Activated CD8-positive, alpha-beta memory T cell treated with anti-CD3 and anti-CD28 coated beads for 48 hours (primary cell): Measurements from ENCODE around the gene SNRK.

ENCODE experiments used
- DNase-seq, 3 experiments: peaks; one replicate each; pipeline ENCODE4 v3.0.0-alpha.2; 2020; ENCODE audit warnings: low read depth in 2 of 3, low spot score in 2 of 3

SNRK gene, protein sequence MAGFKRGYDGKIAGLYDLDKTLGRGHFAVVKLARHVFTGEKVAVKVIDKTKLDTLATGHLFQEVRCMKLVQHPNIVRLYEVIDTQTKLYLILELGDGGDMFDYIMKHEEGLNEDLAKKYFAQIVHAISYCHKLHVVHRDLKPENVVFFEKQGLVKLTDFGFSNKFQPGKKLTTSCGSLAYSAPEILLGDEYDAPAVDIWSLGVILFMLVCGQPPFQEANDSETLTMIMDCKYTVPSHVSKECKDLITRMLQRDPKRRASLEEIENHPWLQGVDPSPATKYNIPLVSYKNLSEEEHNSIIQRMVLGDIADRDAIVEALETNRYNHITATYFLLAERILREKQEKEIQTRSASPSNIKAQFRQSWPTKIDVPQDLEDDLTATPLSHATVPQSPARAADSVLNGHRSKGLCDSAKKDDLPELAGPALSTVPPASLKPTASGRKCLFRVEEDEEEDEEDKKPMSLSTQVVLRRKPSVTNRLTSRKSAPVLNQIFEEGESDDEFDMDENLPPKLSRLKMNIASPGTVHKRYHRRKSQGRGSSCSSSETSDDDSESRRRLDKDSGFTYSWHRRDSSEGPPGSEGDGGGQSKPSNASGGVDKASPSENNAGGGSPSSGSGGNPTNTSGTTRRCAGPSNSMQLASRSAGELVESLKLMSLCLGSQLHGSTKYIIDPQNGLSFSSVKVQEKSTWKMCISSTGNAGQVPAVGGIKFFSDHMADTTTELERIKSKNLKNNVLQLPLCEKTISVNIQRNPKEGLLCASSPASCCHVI

GRCh38 chr3:43286115-43286840, at the start of gene SNRK:
TSS of gene SNRK (plus strand) at chr3:43286540. CDS start at chr3:43303204, 16,664 bp downstream.
- peak; percentile 87 to 98 (median 96) for DNase-seq

DNA sequence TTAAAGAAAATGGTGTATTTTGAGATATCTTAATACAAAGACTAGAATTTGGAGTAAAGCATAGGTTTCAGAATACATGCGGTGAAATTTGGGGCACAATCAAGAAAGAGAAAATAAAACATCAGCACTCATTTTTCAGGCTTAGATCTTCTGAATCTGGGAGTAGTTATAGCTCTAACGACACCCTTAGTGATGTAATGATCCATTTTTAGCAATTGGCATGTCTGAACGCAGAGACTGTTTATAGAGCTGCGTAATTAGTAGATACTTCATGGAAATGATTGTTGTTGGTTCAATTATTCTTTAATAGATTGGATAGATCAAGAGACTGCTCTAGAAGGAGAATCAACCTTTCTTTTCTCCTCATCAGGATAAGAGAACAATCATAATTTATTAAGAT, 47.5 kb upstream of the SNRK start:
- no peak for DNase-seq

GRCh38 chr3:43239755-43240154, 46.6 kb upstream of the SNRK start:
- no peak for DNase-seq

- DNase-seq: no peak
Observed at GRCh38 chr3:43243590-43244587, 42.5 kb upstream of the SNRK start.

GRCh38 chr3:43244694-43245093, 41.6 kb upstream of the SNRK start:
- no peak for DNase-seq

DNA sequence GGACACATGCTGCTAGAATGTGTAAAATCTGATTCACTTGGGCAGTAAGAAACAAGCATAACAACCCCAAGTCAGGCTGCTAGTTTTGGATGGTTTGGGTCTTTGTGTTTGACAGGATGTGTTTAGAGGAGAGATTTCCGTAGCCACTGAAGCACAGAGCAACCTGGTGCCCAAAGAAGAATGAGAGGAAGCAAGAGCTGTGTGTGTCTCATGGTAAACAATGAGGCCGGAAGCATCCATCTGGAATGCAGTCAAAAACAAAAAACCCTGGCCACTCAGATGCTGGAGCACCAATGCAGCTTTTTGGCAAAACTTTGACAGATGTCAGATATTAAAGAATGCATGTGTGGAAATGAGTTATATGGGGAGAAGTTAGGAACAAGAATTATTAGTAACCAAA, 39.4 kb upstream of the SNRK start:
- no peak for DNase-seq

GRCh38 chr3:43247561-43248184, 38.7 kb upstream of the SNRK start:
- DNase-seq: no peak

GRCh38 chr3:43248185-43248583, 38.2 kb upstream of the SNRK start:
- DNase-seq: no peak

GRCh38 chr3:43248973-43249372, 37.4 kb upstream of the SNRK start:
- DNase-seq: no peak

GRCh38 chr3:43249405-43249804, 36.9 kb upstream of the SNRK start:
- no peak for DNase-seq

DNA sequence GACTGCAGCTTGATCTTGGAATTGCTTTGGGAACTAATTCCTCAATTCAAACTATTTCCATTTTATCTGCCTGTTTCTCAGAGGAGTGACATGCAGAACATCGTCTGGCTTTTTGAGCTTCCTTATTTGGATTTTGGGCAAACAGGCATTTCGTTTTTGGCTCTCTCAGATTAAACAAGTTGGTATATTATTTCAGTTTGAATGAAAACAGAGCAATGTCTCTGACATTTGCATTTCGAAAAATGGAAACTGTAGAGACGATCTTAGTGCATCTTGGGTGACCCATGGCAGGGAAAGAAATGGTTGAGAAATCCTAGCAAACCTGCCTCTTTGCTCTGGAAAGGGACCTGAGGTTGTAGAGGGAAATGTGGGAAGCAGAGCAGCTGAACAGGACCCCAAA, 33.0 kb upstream of the SNRK start:
- no peak for DNase-seq

- no peak for DNase-seq
Observed at GRCh38 chr3:43254125-43254524, 32.2 kb upstream of the SNRK start.

DNA sequence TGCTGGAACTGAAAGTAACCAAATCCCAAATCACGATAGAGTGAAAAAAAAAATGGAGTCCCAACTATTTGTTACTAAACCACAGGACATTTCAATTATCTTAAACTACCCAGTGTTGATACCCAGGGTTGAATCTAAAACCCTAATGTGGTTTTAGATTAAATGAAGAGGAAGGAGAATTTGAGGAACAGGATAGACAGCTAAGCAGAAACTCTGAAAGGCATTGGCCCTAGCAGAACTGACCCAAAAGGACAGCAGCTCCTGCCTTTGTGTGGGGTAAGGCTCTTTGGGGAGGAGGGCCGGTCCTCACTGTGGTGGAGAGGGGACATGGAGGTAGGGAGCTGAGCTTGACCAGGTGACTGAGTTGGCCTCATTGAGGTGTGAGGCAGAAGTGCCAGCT, 30.7 kb upstream of the SNRK start:
- no peak for DNase-seq

DNA sequence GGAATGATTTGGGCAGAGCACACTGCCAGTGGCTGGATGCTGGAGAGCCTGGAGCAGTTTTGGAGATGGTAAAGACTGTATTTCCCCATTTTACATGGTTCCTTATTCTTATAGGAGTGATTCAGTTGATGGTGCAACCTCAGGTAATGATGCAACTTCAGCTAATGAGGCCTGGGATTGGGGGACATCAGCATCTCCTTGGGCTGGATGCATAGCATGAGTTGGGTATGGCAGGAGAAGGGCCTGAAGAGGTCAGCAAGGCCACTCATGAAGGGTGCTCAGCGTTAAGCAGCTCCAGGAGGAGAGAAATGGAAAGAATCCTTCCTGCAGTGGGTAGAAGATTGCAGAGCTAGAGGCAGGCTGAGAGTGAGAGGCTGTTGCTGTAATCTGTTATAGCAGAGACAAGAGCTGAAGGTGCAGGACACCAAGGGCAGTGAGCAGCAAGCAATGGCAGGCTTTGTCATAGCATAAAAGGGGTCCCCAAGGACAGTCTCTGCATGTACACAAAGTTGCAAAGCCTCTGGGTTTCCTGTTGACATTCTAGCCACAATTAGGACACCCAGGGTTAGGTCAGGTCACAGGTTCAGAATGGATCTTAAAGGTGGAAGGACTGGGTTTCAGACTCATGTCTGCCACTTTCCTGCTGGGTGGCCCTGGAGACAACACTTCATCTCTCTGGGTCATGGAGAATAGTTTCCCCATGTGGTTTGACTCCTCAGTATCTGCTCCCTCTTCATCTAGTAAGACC, 29.5 kb upstream of the SNRK start:
- DNase-seq: no peak

DNA sequence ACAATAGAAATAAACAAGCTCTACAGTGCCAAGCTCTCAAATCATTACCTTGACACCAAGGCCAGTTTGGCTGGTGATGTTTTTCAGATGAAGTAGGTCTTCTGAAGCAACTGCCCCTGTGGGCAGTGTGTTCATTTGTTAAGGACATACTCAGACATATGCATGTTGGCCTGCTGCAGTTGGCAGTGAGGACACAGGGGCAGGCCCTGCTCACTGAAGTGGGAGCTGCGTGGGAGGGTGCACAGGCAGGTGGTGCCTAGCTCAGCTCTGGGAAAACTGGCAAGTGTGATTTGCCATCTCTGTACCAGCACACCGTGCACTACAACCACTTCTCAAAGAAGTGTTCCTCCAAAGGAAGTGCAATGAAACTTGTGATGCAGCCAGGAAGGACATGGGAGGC, 28.5 kb upstream of the SNRK start:
- no peak for DNase-seq

DNA sequence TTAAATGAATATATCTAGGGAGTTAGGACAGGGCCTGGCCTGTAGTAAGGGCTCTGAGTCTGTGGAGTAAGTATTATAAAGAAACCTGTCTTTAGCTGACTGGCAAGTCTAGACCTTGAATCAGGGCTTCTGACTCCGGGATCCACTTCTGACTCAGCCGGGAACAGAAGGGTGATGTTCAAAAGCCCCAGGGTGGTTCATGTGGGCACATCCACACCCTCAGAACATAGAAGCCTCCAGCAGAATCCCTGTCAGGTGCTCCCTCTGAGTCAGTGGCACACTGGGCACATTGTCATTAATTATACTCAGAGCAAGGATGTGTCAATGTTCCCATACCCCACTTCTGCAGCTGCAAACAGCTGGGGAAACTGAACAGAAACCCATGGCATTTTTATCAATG, 26.7 kb upstream of the SNRK start:
- DNase-seq: no peak

GRCh38 chr3:43260412-43260811, 25.9 kb upstream of the SNRK start:
- no peak for DNase-seq

GRCh38 chr3:43262194-43262593, 24.1 kb upstream of the SNRK start:
- no peak for DNase-seq

DNA sequence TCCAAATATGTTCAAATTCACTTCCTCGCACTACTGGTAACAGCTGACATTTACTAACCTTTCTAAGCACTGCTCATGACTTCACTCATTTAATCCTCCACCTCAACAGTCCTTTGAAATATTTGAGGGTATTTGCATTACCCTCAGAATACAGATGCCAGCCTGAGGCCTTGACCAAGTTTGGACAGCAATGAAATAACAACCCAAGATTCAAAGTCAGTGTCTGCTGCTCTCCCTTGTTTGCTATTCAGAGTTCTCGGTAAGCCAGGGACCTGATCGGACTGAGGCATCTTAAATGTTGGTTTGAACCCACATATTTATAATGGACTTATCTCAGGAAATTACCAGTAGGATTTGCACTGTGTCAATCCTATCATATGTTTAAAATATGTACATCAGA, 19.9 kb upstream of the SNRK start:
- DNase-seq: no peak
